T47D (cell line): ENCODE measurements around the gene RIPOR3.
"Not testable (repeated sequence)": the region's sequence is repeated elsewhere in the genome, so short reads cannot be mapped to it uniquely, and the experiment has no call there.

Source experiments
- DNase-seq, 2 experiments: peaks; one replicate each; pipeline versions ENCODE4 v3.0.0 to v3.0.0-alpha.2; 2011 to 2012; ENCODE audit warnings: low read depth in 1 of 2, low spot score in 1 of 2
- JUND ChIP-seq: IDR thresholded peaks from 2 replicates; pipeline ENCODE4 v1.6.1; 2012; ENCODE audit warnings: low read depth
- in situ Hi-C: cut with HindIII; loops from 2 replicates; pipeline ENCODE4 v1.10.0; 2016; ENCODE audit warnings: low sequenced_read_pairs, low pct_unique_long_range_greater_than_20kb

Gene RIPOR3

DNA sequence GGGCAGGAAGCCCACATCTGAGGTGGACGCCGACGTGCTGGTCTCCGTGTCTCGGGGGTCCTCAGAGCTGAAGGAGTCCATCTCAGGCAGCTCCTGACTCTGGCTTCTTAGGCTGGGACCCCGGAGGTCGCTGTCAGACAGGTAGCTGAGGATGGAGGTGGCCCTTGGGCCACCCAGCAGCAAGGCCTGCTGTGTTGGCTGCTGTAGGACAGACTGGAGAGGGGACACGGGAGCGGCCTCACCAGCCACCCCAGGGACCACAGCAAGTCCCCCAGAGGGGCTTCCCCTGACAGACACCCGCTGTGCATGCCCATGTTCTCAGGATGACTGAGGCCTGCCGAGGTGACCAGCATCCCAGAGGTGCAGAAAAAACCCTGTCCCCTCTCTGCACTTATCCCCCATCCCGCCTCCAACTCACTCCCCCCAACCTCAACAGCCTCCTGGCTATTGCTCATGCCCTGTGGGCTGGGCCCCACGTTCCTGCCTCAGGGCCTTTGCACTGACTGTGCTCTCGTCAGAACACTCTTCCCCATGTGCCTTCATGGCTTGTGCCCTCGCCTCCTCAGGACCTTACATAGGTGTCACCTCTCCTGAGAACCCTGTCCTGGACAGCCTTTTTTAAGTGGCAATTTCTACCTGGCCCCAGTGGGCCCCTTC, 88.8 kb downstream of the RIPOR3 start:
- DNase-seq, result no peak
- in situ Hi-C loops, result no loop called here
- TF ChIP-seq JUND, result no peak

GRCh38 chr20:50601511-50602431, 89.6 kb downstream of the RIPOR3 start:
- in situ Hi-C loops, result no loop called here
- no peak for TF ChIP-seq JUND
- no peak for DNase-seq

GRCh38 chr20:50600281-50600895, 91.0 kb downstream of the RIPOR3 start:
- TF ChIP-seq JUND, result no peak
- in situ Hi-C loops, result no loop called here
- no peak for DNase-seq

GRCh38 chr20:50598768-50599167, 92.6 kb downstream of the RIPOR3 start:
- in situ Hi-C loops, DNase-seq: not testable (repeated sequence)

DNA sequence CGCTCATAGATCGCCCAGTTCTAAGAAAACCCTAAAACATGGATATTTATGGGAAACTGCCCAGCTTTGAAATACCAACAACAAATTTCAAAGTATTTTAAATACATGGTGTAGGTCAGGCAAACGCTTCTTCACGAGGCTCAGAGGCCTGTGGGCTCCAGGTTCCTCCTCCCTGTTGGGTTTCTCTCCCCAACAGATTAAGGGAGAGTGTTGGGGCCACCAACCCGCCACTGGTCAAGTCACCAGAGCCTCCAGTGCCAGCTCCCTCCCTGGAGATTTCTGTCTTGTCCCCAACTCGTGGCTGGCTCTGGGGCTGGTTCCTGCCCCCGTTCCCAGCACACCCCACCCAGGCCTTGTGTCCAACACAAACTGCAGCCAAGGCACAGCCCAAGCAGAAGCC, 93.3 kb downstream of the RIPOR3 start:
- no peak for DNase-seq
- TF ChIP-seq JUND, result no peak
- in situ Hi-C loops, result no loop called here

DNA sequence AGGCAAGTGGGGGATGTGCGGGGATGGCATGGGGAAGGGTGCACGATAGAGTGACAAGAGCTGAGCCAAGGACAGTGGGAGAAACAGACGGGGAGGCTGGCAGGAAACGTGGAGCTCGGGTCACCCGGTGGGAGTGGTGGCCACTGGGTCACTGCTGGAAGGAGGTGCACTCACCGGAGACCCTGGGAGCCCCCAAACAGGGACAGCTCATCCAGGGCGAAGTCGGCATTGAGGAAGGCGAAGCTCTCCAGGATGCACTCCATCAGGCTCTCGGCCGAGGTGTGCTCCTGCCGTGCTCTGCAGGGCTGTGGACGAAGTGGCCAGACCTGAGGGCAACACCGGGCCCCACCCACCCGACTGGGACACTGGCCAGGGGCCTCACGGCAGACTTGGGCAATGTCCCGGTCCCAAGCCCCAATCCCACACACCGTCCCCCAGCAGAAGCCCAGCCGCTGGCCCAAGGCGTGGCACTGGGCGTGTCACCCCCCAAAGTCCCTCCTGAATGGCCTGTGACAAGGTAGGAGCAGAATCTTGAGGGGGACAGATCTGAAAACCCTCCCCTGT, 93.9 kb downstream of the RIPOR3 start:
- TF ChIP-seq JUND, result no peak
- in situ Hi-C loops, result no loop called here
- DNase-seq, result no peak

- in situ Hi-C loops, result no loop called here
- DNase-seq, result no peak
- no peak for TF ChIP-seq JUND
These were observed 94.7 kb downstream of the RIPOR3 start for GRCh38 chr20:50596694-50597021.

DNA sequence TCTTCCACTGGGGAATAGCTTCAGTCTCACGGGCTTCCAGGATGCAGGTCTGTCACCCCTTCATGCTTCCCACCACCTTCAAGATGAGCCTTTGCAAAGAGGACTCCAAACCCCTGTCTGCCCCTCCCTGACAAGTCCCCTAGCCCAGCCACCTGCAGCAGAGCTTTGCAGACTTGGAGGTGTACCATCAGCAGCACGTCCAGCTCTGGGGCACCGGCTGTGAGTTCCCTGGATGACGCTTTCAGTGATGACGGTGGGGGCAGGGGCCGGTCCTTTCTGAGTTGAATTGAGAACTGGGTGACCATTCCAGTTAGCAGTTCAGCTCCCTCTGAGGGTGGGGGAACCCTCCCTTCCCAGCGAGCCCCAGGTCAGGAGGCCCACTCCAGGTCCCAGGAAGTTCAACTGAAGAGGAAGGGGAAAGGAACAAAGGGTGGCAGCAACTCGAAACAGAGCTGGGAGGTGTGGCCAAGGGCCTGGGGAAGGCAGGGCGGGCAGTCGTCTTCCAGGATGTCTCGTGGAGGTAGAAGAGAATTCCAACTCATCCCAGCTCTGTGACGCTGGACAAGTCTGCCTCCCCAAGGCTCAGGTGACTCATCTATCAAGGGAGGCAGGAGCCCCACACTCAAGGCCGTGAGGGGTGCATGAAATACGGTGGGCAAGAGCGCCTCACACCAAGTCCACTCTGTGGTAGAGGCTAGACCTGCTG, 95.2 kb downstream of the RIPOR3 start:
- TF ChIP-seq JUND, result no peak
- DNase-seq, result no peak
- in situ Hi-C loops, result no loop called here

DNA sequence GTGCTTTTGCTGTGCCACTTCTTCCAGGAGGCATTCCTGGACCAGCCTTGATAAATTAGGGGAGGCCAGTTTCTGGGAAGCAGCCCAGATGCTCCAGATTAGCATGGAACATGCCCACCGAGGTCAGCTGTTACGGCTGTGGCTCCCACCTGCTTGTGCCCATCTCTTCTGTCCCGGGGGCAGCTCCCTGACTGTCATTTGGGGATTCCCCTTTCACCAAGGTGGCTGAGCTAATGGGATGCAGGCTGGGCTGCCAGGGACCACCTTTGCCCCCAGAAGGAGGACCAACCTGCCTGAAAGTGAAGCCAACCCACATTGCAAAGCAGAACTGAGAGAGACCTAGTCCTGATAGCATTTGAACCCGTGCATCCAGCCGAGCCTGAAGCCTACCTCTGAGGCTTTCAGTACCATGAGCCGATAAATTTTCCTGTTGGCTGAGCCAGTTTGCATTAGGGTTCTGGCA, 95.9 kb downstream of the RIPOR3 start:
- in situ Hi-C loops, result no loop called here
- no peak for TF ChIP-seq JUND
- no peak for DNase-seq

- in situ Hi-C loops, result no loop called here
- DNase-seq, result no peak
- no peak for TF ChIP-seq JUND
These were observed 96.5 kb downstream of the RIPOR3 start for GRCh38 chr20:50594591-50595432.

- DNase-seq, result no peak
- TF ChIP-seq JUND, result no peak
- in situ Hi-C loops, result no loop called here
These were observed 97.1 kb downstream of the RIPOR3 start for GRCh38 chr20:50594231-50594590.

DNA sequence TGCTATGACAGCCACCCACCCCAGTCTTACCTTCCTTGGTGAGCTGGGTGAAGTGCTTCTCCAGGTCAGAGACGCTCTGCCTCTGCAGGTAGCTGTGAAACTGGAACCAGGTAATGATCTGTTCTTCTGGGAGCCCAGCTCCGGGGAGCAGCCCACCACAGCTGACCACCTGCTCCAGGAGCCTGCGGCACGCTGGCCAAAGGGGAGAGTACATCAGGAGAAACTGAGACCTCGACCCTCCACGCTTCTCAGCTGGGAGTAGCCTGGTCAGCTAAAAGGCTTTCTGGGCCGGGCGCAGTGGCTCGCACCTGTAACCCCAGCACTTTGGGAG, 98.4 kb downstream of the RIPOR3 start:
- TF ChIP-seq JUND, result no peak
- DNase-seq, result no peak
- in situ Hi-C loops, result no loop called here
